CD14-positive monocyte (primary cell): Measurements from ENCODE around the gene SLC22A23. TPM values are rescaled to one million over a fixed set of nuclear protein-coding genes. Genes with fewer than 3 reads are reported as not detected.

Source experiments
- DNase-seq, 3 donors: peaks; one replicate each; pipeline ENCODE4 v3.0.0-alpha.2; 2011 to 2022
- H2AFZ ChIP-seq: 2 replicates; pipeline ENCODE4 v1.6.0; 2012; ENCODE audit warnings: mild to moderate bottlenecking, low read depth, low read length, inconsistent platforms; ENCODE audit not compliant: insufficient read depth, poor library complexity, severe bottlenecking
- H3K27ac ChIP-seq, 2 donors: 1 replicate in 1 of 2; 2 replicates in 1 of 2; pipeline ENCODE4 v1.5.1; 2012 to 2013; ENCODE audit warnings: low read length in 2 of 2, control low read depth in 1 of 2, inconsistent platforms in 1 of 2, low read depth in 1 of 2, mild to moderate bottlenecking in 1 of 2
- H3K27me3 ChIP-seq, 2 donors: one replicate each; pipeline versions ENCODE4 v1.6.0 to v1.6.1; 2011 to 2013; ENCODE audit warnings: low read length in 2 of 2; ENCODE audit not compliant: control insufficient read depth in 2 of 2, insufficient read depth in 2 of 2
- H3K36me3 ChIP-seq, 2 donors: replicated peaks in 1 of 2; 1 replicate in 1 of 2; 2 replicates in 1 of 2; pipeline versions ENCODE4 v1.5.1 to v1.6.1; 2012 to 2013; ENCODE audit warnings: low read length in 2 of 2, control low read depth in 1 of 2, inconsistent platforms in 1 of 2, mild to moderate bottlenecking in 1 of 2; ENCODE audit not compliant: insufficient read depth in 2 of 2, control insufficient read depth in 1 of 2
- H3K4me1 ChIP-seq, 2 donors: 1 replicate in 1 of 2; 2 replicates in 1 of 2; pipeline versions ENCODE4 v1.5.1 to v1.6.1; 2012 to 2013; ENCODE audit warnings: low read length in 2 of 2, control low read depth in 1 of 2, inconsistent platforms in 1 of 2, mild to moderate bottlenecking in 1 of 2, moderate library complexity in 1 of 2; ENCODE audit not compliant: insufficient read depth in 2 of 2, control insufficient read depth in 1 of 2
- H3K4me2 ChIP-seq: replicated peaks from 2 replicates; pipeline ENCODE3; 2012; ENCODE audit warnings: low read length, moderate library complexity, mild to moderate bottlenecking; ENCODE audit not compliant: poor library complexity, severe bottlenecking; ENCODE audit errors: extremely low read depth
- H3K4me3 ChIP-seq, 3 experiments: fragments of 200-600 bp in 1 of 3; sonication (generic) in 1 of 3; replicated peaks in 1 of 3; 1 replicate in 2 of 3; 2 replicates in 1 of 3; pipeline ENCODE4 v1.5.1; 2011 to 2013; ENCODE audit warnings: low read length in 3 of 3, mild to moderate bottlenecking in 3 of 3, control low read depth in 2 of 3, low read depth in 2 of 3, inconsistent platforms in 1 of 3, moderate library complexity in 1 of 3
- H3K79me2 ChIP-seq: 2 replicates; pipeline ENCODE4 v1.6.0; 2012; ENCODE audit warnings: mild to moderate bottlenecking, control low read depth, inconsistent platforms, low read length, moderate library complexity; ENCODE audit not compliant: insufficient read depth
- H3K9ac ChIP-seq: 2 replicates; pipeline ENCODE4 v1.6.0; 2017; ENCODE audit warnings: low read length, mild to moderate bottlenecking; ENCODE audit not compliant: insufficient read depth, poor library complexity, severe bottlenecking
- H3K9me3 ChIP-seq, 2 donors: replicated peaks in 1 of 2; 1 replicate in 1 of 2; 2 replicates in 1 of 2; pipeline versions ENCODE4 v1.5.1 to v1.6.1; 2012 to 2013; ENCODE audit warnings: low read length in 2 of 2, control low read depth in 1 of 2; ENCODE audit not compliant: control insufficient read depth in 1 of 2, insufficient read depth in 1 of 2
- H4K20me1 ChIP-seq: 2 replicates; pipeline ENCODE4 v1.6.0; 2012; ENCODE audit warnings: mild to moderate bottlenecking, low read length, control low read depth, moderate library complexity; ENCODE audit not compliant: insufficient read depth
- H3K27ac Mint-ChIP-seq, 7 donors: one replicate each; pipeline ENCODE4 v1.8.0; 2020; ENCODE audit warnings: mild to moderate bottlenecking in 7 of 7, mixed read lengths in 7 of 7, moderate library complexity in 6 of 7, inconsistent platforms in 2 of 7
- H3K27me3 Mint-ChIP-seq, 3 donors: one replicate each; pipeline ENCODE4 v1.8.0; 2021 to 2022; ENCODE audit warnings: low read depth in 3 of 3, mild to moderate bottlenecking in 3 of 3, mixed read lengths in 3 of 3, moderate library complexity in 3 of 3, inconsistent platforms in 1 of 3
- H3K36me3 Mint-ChIP-seq, 2 donors: one replicate each; pipeline ENCODE4 v1.8.0; 2020; ENCODE audit warnings: mixed read lengths in 2 of 2, inconsistent platforms in 1 of 2, mild to moderate bottlenecking in 1 of 2
- H3K4me1 Mint-ChIP-seq: one replicate; pipeline ENCODE4 v1.8.0; 2020; ENCODE audit warnings: mild to moderate bottlenecking, mixed read lengths
- H3K4me3 Mint-ChIP-seq, 2 donors: one replicate each; pipeline ENCODE4 v1.8.0; 2020; ENCODE audit warnings: mild to moderate bottlenecking in 2 of 2, mixed read lengths in 2 of 2, moderate library complexity in 1 of 2
- H3K9me3 Mint-ChIP-seq, 7 donors: one replicate each; pipeline ENCODE4 v1.8.0; 2020 to 2022; ENCODE audit warnings: mixed read lengths in 7 of 7, mild to moderate bottlenecking in 6 of 7, moderate library complexity in 6 of 7, inconsistent platforms in 2 of 7
- CTCF ChIP-seq: fragments of 200-600 bp; IDR thresholded peaks from one replicate; pipeline ENCODE4 v1.8.0; 2022; ENCODE audit warnings: antibody characterized with exemption, mild to moderate bottlenecking
- WGBS: methylation state at CpG from one replicate; pipeline ENCODE4 v1.1.5; 2013; ENCODE audit warnings: missing lambda C conversion rate; ENCODE audit not compliant: insufficient coverage; 5-methylcytosine and 5-hydroxymethylcytosine counted together
- intact Hi-C, 2 donors: fragments of 100-400 bp; cut with micrococcal nuclease; formaldehyde crosslinking; loops; one replicate each; pipeline versions ENCODE4 v1.15.0 to v1.15.1; 2023
- polyA plus RNA-seq, 3 donors: library from polyadenylated mRNA; depleted of rRNA in 1 of 3; unstranded in 2 of 3; stranded (reverse) in 1 of 3; fragments of 300-500 nt in 2 of 3; fragments of >200 nt in 1 of 3; fragmentation: Illumina TruSeq in 2 of 3; gene quantifications; 1 replicate in 2 of 3; 2 replicates in 1 of 3; pipeline ENCODE4 v1.2.3, GENCODE V29; 2012 to 2021

SLC22A23 gene
- polyA plus RNA-seq, 3 donors = 0.08 TPM; not detected in 2

DNA sequence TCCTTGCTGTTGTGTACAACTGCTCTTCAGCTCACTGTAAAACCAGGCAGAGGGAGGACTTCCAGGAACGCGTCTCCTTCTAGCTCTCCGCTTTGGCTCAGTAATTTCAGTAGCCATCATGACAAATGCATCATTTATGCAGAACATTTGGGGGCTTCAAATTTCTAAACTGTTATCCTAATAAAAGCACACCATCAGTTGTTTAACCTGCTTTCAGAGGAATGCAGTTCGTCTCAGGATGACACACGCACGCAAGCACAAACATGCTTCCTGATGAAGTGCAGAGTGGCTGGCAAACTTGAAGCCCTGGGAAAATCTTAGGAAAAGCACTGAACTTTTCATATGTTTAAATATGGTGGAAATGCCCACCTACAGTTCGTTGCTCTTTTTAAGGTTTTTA lies 24.4 kb downstream of the SLC22A23 start:
- H3K9me3 ChIP-seq = no peaks in the 10 kb centered on the region
- Mint-ChIP-seq H3K36me3 (no peaks in the 10 kb centered on the region), H3K27ac (peak overlapping the region in 1 of 7 donors; percentile 11), H3K27me3 (peaks cover 13 to 20% (median 15%) of the 10 kb centered on the region in 3 donors), H3K9me3 (no peaks in the 10 kb centered on the region), H3K4me1 (no peaks in the 10 kb centered on the region), H3K4me3 (no peak overlapping the region)
- H3K27ac ChIP-seq = no peak overlapping the region
- intact Hi-C loops = no loop called here
- no peak for DNase-seq
- no peaks in the 10 kb centered on the region for H3K4me1 ChIP-seq
- TF ChIP-seq CTCF = no peak
- H3K4me3 ChIP-seq = no peak overlapping the region
- peaks cover 0 to 5% of the 10 kb centered on the region in 2 donors for H3K27me3 ChIP-seq
- H3K36me3 ChIP-seq = no peaks in the 10 kb centered on the region
- WGBS = 100% methylated on average over 3 of the region's 7 CpGs
- H4K20me1 ChIP-seq = no peaks in the 10 kb centered on the region
- H3K79me2 ChIP-seq = no peaks in the 10 kb centered on the region
- H2AFZ ChIP-seq = no peak overlapping the region
- no peak overlapping the region for H3K9ac ChIP-seq
- H3K4me2 ChIP-seq = no peak overlapping the region

- H3K4me1 ChIP-seq = no peaks in the 10 kb centered on the region
- no peak overlapping the region for H3K4me2 ChIP-seq
- no peak for TF ChIP-seq CTCF
- no peaks in the 10 kb centered on the region for H3K79me2 ChIP-seq
- H4K20me1 ChIP-seq = no peaks in the 10 kb centered on the region
- H3K9ac ChIP-seq = no peak overlapping the region
- peaks cover 0 to 10% of the 10 kb centered on the region in 2 donors for H3K27me3 ChIP-seq
- Mint-ChIP-seq H3K27me3 (peaks cover 14 to 23% (median 16%) of the 10 kb centered on the region in 3 donors), H3K4me1 (no peaks in the 10 kb centered on the region), H3K27ac (no peak overlapping the region), H3K36me3 (no peaks in the 10 kb centered on the region), H3K4me3 (no peak overlapping the region), H3K9me3 (no peaks in the 10 kb centered on the region)
- WGBS = 96% methylated on average over 3 of the region's 8 CpGs
- no peak overlapping the region for H3K27ac ChIP-seq
- H3K36me3 ChIP-seq = no peaks in the 10 kb centered on the region
- no peak overlapping the region for H2AFZ ChIP-seq
- no peak for DNase-seq
- intact Hi-C loops = no loop called here
- H3K4me3 ChIP-seq = no peak overlapping the region
- no peaks in the 10 kb centered on the region for H3K9me3 ChIP-seq
These were observed 24.9 kb downstream of the SLC22A23 start for GRCh38 chr6:3431994-3432393.
